Nephron (organoid): ENCODE data around the gene TAPBP.
A peak's percentile ranks its signal among the peaks of the same experiment; 100 is the strongest.

Source experiments
- H3K27ac Mint-ChIP-seq, 3 experiments: 2 replicates each; pipeline ENCODE4 v1.8.0; 2020; ENCODE audit warnings: mixed read lengths in 3 of 3, mild to moderate bottlenecking in 2 of 3, moderate library complexity in 1 of 3
- H3K27me3 Mint-ChIP-seq: 2 replicates; pipeline ENCODE4 v1.8.0; 2021; ENCODE audit warnings: low read depth, mild to moderate bottlenecking, moderate library complexity, mixed read lengths
- H3K36me3 Mint-ChIP-seq: 2 replicates; pipeline ENCODE4 v1.8.0; 2020; ENCODE audit warnings: low read depth, mixed read lengths
- H3K4me1 Mint-ChIP-seq: 2 replicates; pipeline ENCODE4 v1.8.0; 2020; ENCODE audit warnings: mixed read lengths
- H3K4me3 Mint-ChIP-seq, 3 experiments: 2 replicates each; pipeline ENCODE4 v1.8.0; 2020; ENCODE audit warnings: mild to moderate bottlenecking in 3 of 3, mixed read lengths in 3 of 3, moderate library complexity in 2 of 3
- H3K9me3 Mint-ChIP-seq: 2 replicates; pipeline ENCODE4 v1.8.0; 2020; ENCODE audit warnings: mixed read lengths
- TF ChIP-seq, protein P1 (sequence below), 3 experiments: fragments of 200-600 bp; sonication (generic); IDR thresholded peaks; one replicate each; pipeline ENCODE4 v1.5.0; 2021; ENCODE audit warnings: antibody characterized with exemption in 3 of 3; ENCODE audit not compliant: unreplicated experiment in 3 of 3

The TAPBP gene

DNA sequence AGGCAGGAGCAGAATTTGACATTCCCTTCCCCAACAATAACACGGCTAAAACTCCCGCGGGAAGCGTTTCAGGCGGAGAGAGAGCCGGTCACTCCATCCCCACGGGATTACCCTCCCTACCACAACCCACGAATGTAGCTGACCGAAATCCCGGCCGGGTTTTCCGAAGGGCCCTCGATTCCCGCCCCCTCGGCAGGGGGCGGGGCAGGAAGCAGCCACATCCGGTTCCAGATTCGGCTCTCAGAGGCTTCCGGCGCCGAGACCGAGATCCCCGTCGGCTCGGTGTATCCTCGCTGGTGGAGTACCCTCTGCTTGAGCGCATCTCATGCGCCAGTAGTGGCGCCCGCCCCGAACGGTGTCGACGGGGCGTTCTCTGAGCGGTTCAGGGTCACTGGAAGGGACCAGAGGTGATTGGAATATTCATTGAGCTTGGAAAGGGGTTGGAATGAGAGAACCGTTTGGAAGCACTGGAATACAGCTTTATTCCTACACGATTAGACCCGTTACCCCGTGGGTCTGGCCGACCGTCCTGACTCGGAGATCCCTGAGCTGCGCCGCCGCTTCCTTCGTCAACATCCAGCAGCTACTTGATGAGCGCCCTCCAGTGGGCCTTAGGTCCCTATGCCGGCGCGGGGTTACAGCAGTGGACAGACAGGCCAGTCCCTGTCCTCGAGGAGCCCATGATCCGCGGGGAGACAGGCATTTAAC, 14.5 kb downstream of the TAPBP start:
- H3K27me3 Mint-ChIP-seq = peaks cover 3% of the 10 kb centered on the region

DNA sequence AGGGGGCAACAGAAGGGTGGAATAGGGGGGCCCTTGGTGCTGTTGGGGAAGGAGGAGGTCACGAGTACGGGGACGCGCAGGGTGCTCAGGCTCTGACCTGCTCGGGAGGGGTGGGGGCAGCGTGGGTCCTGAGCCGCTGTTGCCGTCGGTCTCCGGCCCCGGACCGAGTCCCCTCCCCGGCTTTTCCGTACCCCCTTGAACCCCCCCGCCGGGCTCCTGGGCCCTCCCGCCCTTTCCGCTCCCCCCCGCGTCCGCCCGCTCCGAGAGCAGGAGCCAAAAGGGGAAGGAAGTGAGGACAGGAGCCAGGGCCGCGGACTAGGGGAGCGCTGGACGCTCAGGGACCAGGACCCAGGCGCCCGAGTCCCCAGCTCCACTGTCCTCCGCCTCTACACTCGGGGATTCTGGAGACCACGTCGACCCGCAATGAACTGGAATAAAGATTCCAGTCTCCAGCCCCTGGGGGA, 15.1 kb downstream of the TAPBP start, which contains the start of gene RGL2:
Gene RGL2, minus strand, starts transcription at position 170 of the 464 bp plus-strand sequence. CDS start 332 bp downstream, outside the sequence.
- Mint-ChIP-seq H3K27ac (peak within 1 kb of the TSS; percentile 94 to 97 (median 96)), H3K36me3 (peaks cover 10% of the 10 kb centered on the region), H3K4me1 (peaks cover 16% of the 10 kb centered on the region), H3K9me3 (no peaks in the 10 kb centered on the region), H3K27me3 (peaks cover 1% of the 10 kb centered on the region), H3K4me3 (peak within 1 kb of the TSS; percentile 93 to 100 (median 96))
- TF ChIP-seq, protein P1, sequence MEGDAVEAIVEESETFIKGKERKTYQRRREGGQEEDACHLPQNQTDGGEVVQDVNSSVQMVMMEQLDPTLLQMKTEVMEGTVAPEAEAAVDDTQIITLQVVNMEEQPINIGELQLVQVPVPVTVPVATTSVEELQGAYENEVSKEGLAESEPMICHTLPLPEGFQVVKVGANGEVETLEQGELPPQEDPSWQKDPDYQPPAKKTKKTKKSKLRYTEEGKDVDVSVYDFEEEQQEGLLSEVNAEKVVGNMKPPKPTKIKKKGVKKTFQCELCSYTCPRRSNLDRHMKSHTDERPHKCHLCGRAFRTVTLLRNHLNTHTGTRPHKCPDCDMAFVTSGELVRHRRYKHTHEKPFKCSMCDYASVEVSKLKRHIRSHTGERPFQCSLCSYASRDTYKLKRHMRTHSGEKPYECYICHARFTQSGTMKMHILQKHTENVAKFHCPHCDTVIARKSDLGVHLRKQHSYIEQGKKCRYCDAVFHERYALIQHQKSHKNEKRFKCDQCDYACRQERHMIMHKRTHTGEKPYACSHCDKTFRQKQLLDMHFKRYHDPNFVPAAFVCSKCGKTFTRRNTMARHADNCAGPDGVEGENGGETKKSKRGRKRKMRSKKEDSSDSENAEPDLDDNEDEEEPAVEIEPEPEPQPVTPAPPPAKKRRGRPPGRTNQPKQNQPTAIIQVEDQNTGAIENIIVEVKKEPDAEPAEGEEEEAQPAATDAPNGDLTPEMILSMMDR (IDR thresholded peaks at IDR 0.05; ENCODE audit: unreplicated experiment in 3 of 3) = no peak

More for the DNA sequence above, 14.5 kb downstream of the TAPBP start:
- Mint-ChIP-seq H3K36me3 (peaks cover 5% of the 10 kb centered on the region), H3K4me1 (peaks cover 16% of the 10 kb centered on the region), H3K9me3 (no peaks in the 10 kb centered on the region), H3K4me3 (peak overlapping the region; percentile 93 to 100 (median 96)), H3K27ac (peak overlapping the region; percentile 94 to 96 (median 96))
- TF ChIP-seq, protein P1 (IDR thresholded peaks at IDR 0.05; ENCODE audit: unreplicated experiment in 3 of 3) = peak; percentile 63 to 75 (median 72)

DNA sequence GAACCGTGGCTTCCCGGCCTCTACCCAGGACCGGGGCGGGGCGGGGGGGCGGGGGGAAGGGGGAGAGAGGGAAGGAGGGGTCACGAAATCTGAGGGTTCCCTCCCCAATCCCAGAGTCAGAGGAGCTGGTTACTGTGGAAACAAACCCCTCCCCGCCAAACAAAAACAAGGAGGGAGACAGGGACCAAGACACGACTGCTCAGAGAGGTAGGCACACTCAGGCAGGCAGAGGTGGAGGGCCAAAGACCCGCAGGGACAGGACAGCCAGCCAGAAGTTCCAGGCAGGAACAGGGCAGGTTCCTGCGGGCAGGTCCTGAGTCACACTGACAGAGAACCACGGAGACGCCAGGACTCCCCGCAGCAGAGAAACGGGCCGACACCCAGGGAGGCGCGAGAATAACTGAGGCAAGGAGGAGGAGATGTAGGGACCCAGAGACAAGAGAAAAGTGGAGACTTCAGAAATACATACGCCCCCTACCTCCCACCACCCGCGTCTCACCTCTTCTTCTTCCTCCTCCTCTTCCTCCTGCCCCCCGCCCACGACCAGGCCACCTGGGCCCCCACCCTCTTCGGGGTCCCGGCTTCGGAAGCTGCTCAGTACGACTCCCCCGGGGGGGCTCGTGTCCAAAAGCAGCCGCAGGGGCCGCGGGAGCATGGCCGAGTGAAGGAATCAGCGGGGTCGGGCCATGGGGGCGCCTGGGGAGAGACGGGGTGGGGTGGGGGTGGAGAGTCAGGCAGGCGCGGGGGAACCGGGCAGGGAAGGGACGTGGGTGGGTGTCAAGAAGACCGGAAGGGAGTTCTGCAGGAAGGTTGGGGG, 15.7 kb downstream of the TAPBP start:
- H3K4me3 Mint-ChIP-seq = peak overlapping the region; percentile 93 to 100 (median 96)
- H3K4me1 Mint-ChIP-seq = peaks cover 16% of the 10 kb centered on the region
- H3K9me3 Mint-ChIP-seq = no peaks in the 10 kb centered on the region
- H3K27me3 Mint-ChIP-seq = no peaks in the 10 kb centered on the region
- H3K36me3 Mint-ChIP-seq = peaks cover 10% of the 10 kb centered on the region
- TF ChIP-seq, protein P1 (IDR thresholded peaks at IDR 0.05; ENCODE audit: unreplicated experiment in 3 of 3) = no peak
- peak overlapping the region; percentile 94 to 97 (median 95) for H3K27ac Mint-ChIP-seq

DNA sequence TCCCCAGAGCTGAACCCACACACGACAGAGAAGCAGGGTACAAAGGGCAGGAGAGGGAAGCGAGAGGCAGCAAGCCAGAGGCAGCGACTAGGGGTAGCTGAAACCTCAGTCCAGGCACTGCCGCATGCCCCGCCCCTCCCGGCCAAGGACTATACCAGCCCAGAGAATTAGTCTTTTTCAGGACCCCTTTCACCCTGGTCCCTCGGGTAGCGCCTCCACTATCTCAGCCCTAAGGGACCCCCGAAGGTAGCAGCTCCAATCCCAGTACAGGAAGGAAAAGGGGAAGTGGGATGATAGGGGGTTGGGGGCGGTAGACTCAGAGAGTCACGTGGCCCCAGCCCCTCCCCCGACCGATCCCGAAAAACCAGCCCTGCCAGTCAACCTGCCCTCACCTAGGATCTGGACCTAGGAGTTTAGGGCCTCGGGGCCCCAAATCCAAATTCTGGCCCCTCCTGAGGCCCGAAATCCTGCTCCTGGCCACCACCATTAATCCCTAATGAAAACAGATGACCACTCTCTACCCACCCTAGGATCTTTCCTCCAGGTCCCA, 16.4 kb downstream of the TAPBP start:
- peaks cover 15% of the 10 kb centered on the region for H3K36me3 Mint-ChIP-seq
- peak overlapping the region; percentile 94 to 97 (median 95) for H3K27ac Mint-ChIP-seq
- H3K9me3 Mint-ChIP-seq = no peaks in the 10 kb centered on the region
- peaks cover 16% of the 10 kb centered on the region for H3K4me1 Mint-ChIP-seq
- H3K4me3 Mint-ChIP-seq = peak overlapping the region; percentile 93 to 100 (median 96)
- H3K27me3 Mint-ChIP-seq = no peaks in the 10 kb centered on the region
- TF ChIP-seq, protein P1 (IDR thresholded peaks at IDR 0.05; ENCODE audit: unreplicated experiment in 3 of 3) = no peak

DNA sequence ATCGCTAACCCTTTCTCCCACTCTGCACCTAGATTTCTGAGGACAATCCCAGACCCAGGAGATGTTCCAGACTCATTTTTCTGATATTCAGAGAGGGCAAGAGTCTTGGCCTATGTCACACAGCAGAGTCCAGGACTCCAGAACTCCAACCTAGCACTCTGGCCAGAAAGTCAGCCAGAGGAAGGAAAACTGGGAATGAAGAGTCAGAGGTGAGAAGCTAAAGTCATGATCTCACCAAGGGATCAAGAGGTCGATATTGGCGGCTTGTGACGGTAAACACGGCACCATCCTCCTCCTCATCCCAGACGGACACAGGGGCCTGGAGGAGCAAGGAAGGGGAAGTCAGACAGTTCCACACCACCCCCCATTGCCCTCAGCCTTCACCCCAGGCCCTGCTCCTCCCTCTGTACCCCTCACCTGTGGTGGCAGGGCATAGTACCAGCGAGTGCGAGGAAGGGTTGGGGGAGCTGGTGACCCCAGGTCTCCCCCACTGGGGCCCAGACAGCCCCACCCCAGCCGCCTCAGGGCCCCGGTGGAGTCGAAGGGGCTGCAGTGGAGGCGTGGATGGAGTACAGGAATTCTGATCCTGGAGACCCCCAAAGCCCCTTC, 17.0 kb downstream of the TAPBP start:
- Mint-ChIP-seq H3K27me3 (no peaks in the 10 kb centered on the region), H3K9me3 (no peaks in the 10 kb centered on the region), H3K36me3 (peaks cover 20% of the 10 kb centered on the region), H3K4me3 (peak overlapping the region; percentile 93 to 100 (median 96)), H3K27ac (peak overlapping the region in 2 of 3 experiments; percentile 74 to 79), H3K4me1 (peaks cover 16% of the 10 kb centered on the region)
- TF ChIP-seq, protein P1 (IDR thresholded peaks at IDR 0.05; ENCODE audit: unreplicated experiment in 3 of 3) = no peak
